ENCODE results near the gene JUN. TPM values are rescaled to one million over a fixed set of nuclear protein-coding genes. Genes with fewer than 3 reads are reported as not detected.
A peak's percentile ranks its signal among the peaks of the same experiment; 100 is the strongest.

Gene JUN
- total RNA-seq, 2 experiments from 2014 or later, result 30.1 to 35.6 TPM

- no peak for DNase-seq
- Mint-ChIP-seq H3K27me3 (peaks cover 18% of the 10 kb centered on the region), H3K4me3 (no peak overlapping the region), H3K4me1 (no peaks in the 10 kb centered on the region), H3K36me3 (ENCODE audit: low read depth) (no peaks in the 10 kb centered on the region), H3K9me3 (no peaks in the 10 kb centered on the region), H3K27ac (no peak overlapping the region)
- ChIA-PET POLR2A (no interaction called here), CTCF (interaction anchor here (1.4 kb wide), 1 partner anchor 10 kb away, joined by 4 read pairs; no protein-coding TSS in a partner anchor)
Measured at GRCh38 chr1:58745117-58745516, 38.7 kb downstream of the JUN start.

- H3K27ac Mint-ChIP-seq, result no peak overlapping the region
- H3K36me3 Mint-ChIP-seq (ENCODE audit: low read depth), result no peaks in the 10 kb centered on the region
- peaks cover 21% of the 10 kb centered on the region for H3K27me3 Mint-ChIP-seq
- no peak for DNase-seq
- peaks cover 6% of the 10 kb centered on the region for H3K4me1 Mint-ChIP-seq
- no peaks in the 10 kb centered on the region for H3K9me3 Mint-ChIP-seq
- ChIA-PET POLR2A (interaction anchor here (0.6 to 0.7 kb wide), 2 partner anchors 18 to 692 kb away, joined by 3 to 4 read pairs; no protein-coding TSS in a partner anchor), CTCF (interaction anchor here (0.6 to 1.3 kb wide), 6 partner anchors 14 to 1024 kb away, joined by 3 to 4 read pairs (median 4); no protein-coding TSS in a partner anchor)
- no peak overlapping the region for H3K4me3 Mint-ChIP-seq
Measured at GRCh38 chr1:58741678-58742553, 41.9 kb downstream of the JUN start.

GRCh38 chr1:58739856-58740466, 43.9 kb downstream of the JUN start:
- peaks cover 12% of the 10 kb centered on the region for H3K27me3 Mint-ChIP-seq
- H3K4me3 Mint-ChIP-seq, result no peak overlapping the region
- ChIA-PET CTCF (interaction anchor here (0.6 kb wide), 1 partner anchor 380 kb away, joined by 3 read pairs; no protein-coding TSS in a partner anchor), POLR2A (no interaction called here)
- H3K27ac Mint-ChIP-seq, result no peak overlapping the region
- no peaks in the 10 kb centered on the region for H3K9me3 Mint-ChIP-seq
- H3K4me1 Mint-ChIP-seq, result peaks cover 11% of the 10 kb centered on the region
- no peaks in the 10 kb centered on the region for H3K36me3 Mint-ChIP-seq (ENCODE audit: low read depth)
- peak; percentile 58 for DNase-seq

DNA sequence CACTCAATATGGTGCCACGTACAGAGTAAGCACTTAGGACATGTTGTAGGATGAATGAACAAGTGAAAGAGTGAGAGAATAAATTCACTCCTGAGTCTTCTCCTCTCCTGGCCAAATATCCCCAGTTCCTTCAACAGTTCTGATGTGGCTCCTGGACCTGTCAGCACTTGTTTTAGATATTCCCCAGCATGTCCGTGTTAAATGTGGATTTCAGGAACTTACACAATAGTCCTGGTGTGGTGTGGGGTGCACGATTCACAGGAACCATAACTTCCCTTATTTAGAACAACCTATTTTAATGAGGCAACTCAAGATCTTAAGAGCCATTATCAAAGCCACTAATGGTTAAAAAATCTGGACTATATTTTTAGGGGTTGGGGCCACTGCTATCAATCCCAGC, 45.0 kb downstream of the JUN start:
- ChIA-PET CTCF (no interaction called here), POLR2A (no interaction called here)
- no peak for DNase-seq
- H3K4me3 Mint-ChIP-seq, result no peak overlapping the region
- H3K4me1 Mint-ChIP-seq, result peaks cover 11% of the 10 kb centered on the region
- no peaks in the 10 kb centered on the region for H3K36me3 Mint-ChIP-seq (ENCODE audit: low read depth)
- H3K27ac Mint-ChIP-seq, result no peak overlapping the region
- no peaks in the 10 kb centered on the region for H3K9me3 Mint-ChIP-seq
- peaks cover 7% of the 10 kb centered on the region for H3K27me3 Mint-ChIP-seq

- CTCF ChIA-PET, result interaction anchor here (1.0 to 1.2 kb wide), 2 partner anchors 9 to 25 kb away, joined by 3 read pairs; no protein-coding TSS in a partner anchor
- POLR2A ChIA-PET, result no interaction called here
- Mint-ChIP-seq H3K36me3 (ENCODE audit: low read depth) (no peaks in the 10 kb centered on the region), H3K27me3 (peaks cover 4% of the 10 kb centered on the region), H3K9me3 (no peaks in the 10 kb centered on the region), H3K27ac (no peak overlapping the region), H3K4me3 (no peak overlapping the region), H3K4me1 (peaks cover 11% of the 10 kb centered on the region)
- no peak for DNase-seq
Measured at GRCh38 chr1:58735586-58735985, 48.3 kb downstream of the JUN start.

DNA sequence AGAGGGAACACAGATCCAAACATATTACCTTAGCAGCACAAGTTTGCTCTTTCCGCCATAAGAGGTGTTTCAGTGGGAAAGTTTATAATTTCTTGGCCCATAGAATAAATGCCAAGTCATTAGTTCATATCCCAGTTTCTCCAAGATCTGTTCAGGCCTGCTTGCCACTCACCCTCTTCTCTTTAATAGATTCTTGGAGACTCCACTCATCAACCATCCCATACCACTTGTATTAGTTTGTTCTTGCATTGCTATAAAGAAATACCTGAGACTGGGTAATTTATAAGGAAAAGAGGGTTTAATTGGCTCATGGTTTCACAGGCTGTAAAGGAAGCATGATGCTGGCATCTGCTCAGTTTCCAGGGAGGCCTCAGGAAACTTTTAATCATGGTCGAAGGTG, 49.2 kb downstream of the JUN start:
- H3K36me3 Mint-ChIP-seq (ENCODE audit: low read depth), result no peaks in the 10 kb centered on the region
- peaks cover 9% of the 10 kb centered on the region for H3K4me1 Mint-ChIP-seq
- CTCF ChIA-PET, result interaction anchor here (1.0 kb wide), 1 partner anchor 24 kb away, joined by 3 read pairs; no protein-coding TSS in a partner anchor
- POLR2A ChIA-PET, result no interaction called here
- H3K27ac Mint-ChIP-seq, result no peak overlapping the region
- no peaks in the 10 kb centered on the region for H3K9me3 Mint-ChIP-seq
- H3K4me3 Mint-ChIP-seq, result no peak overlapping the region
- DNase-seq, result no peak
- H3K27me3 Mint-ChIP-seq, result peaks cover 4% of the 10 kb centered on the region

DNA sequence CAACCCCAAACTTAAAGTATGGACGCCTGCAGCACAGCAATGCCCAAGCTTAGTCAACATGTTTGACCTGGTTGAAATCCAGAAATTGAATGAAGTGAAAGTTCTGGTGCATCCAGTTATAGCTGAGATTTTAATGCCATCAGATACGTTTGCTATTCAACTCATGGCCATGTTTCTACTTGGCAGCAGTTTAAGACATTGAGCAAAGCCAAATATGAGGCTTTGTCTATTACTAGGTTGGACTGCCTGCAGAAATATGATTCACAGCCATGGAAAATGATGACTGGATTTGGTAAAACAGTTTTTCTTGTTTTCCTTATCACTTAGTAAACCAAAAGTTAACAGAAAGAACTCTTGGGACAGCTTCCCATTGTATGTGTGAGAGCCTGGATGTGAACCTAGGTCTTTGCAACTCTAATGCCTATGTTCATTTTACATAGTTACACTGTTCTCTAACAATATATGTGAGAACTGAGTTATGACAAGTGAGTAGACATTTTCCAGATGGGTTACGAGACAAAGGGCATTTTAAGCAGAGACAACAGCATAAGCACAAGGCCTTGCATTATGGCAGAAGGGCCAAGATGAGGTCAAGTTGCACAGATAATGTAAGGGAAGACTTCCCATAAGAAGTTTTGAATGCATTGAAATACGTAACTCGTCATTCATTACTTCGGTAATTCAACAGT, 51.6 kb downstream of the JUN start:
- CTCF ChIA-PET, result interaction anchor here (0.7 to 1.1 kb wide), 2 partner anchors 14 to 50 kb away, joined by 3 to 4 read pairs; no protein-coding TSS in a partner anchor
- DNase-seq, result no peak
- H3K27me3 Mint-ChIP-seq, result no peaks in the 10 kb centered on the region
- no peak overlapping the region for H3K4me3 Mint-ChIP-seq
- H3K27ac Mint-ChIP-seq, result no peak overlapping the region
- POLR2A ChIA-PET, result interaction anchor here (0.5 kb wide), 1 partner anchor 910 kb away, joined by 4 read pairs; no protein-coding TSS in a partner anchor
- H3K9me3 Mint-ChIP-seq, result no peaks in the 10 kb centered on the region
- H3K4me1 Mint-ChIP-seq, result peaks cover 12% of the 10 kb centered on the region
- H3K36me3 Mint-ChIP-seq (ENCODE audit: low read depth), result no peaks in the 10 kb centered on the region

Other genes starting within 250 kb of the JUN start
- gene OMA1, start 237.3 kb downstream of the JUN start, total RNA-seq, result 10 to 100 TPM; 19.1 to 23.5 TPM
- not detected for gene TACSTD2, start 206.8 kb downstream of the JUN start, total RNA-seq
- gene MYSM1, start 84.0 kb downstream of the JUN start, total RNA-seq, result 10 to 100 TPM; 45.8 to 47.4 TPM

All from activated CD4-positive, alpha-beta T cell treated with anti-CD3 and anti-CD28 coated beads, Interleukin-2, amount 10 ng/mL, durations not matched to agents 7 days and 5 days (primary cell).